Stimulated activated CD8-positive, alpha-beta memory T cell treated with anti-CD3 and anti-CD28 coated beads, Interleukin-12 subunit alpha, Interleukin-12 subunit beta, amount 100 ng/mL, for 24 hours (primary cell): ENCODE measurements around the gene TOR3A.
"Not testable (repeated sequence)": the region's sequence is repeated elsewhere in the genome, so short reads cannot be mapped to it uniquely, and the experiment has no call there.

Experiments used
- DNase-seq: peaks from one replicate; pipeline ENCODE4 v3.0.0-alpha.2; 2020; ENCODE audit errors: extremely low read depth

Gene TOR3A

GRCh38 chr1:179081687-179082332 is at the start of gene TOR3A:
TOR3A (plus strand) TSS chr1:179082070; CDS start chr1:179082129, 59 bp downstream.
- peak; percentile 64 for DNase-seq

- DNase-seq = no peak
These were observed 47.1 kb upstream of the TOR3A start for GRCh38 chr1:179034720-179035119.

GRCh38 chr1:179036844-179037465 is 44.9 kb upstream of the TOR3A start:
- no peak for DNase-seq

GRCh38 chr1:179038528-179039281 is 43.2 kb upstream of the TOR3A start:
- DNase-seq = no peak

GRCh38 chr1:179039502-179040174 is 42.2 kb upstream of the TOR3A start:
- DNase-seq = not testable (repeated sequence)

- not testable (repeated sequence) for DNase-seq
These were observed 41.7 kb upstream of the TOR3A start for GRCh38 chr1:179040175-179040551.

- no peak for DNase-seq
These were observed 39.8 kb upstream of the TOR3A start for GRCh38 chr1:179042087-179042486.

- no peak for DNase-seq
These were observed 39.2 kb upstream of the TOR3A start for GRCh38 chr1:179042700-179043099.

GRCh38 chr1:179043266-179043665 is 38.6 kb upstream of the TOR3A start:
- DNase-seq = no peak

- DNase-seq = no peak
These were observed 38.0 kb upstream of the TOR3A start for GRCh38 chr1:179043907-179044306.

- DNase-seq = no peak
These were observed 34.8 kb upstream of the TOR3A start for GRCh38 chr1:179046808-179047635.

- no peak for DNase-seq
These were observed 34.3 kb upstream of the TOR3A start for GRCh38 chr1:179047636-179047997.

GRCh38 chr1:179048339-179049124 is 33.3 kb upstream of the TOR3A start:
- no peak for DNase-seq

GRCh38 chr1:179052776-179053175 is 29.1 kb upstream of the TOR3A start:
- DNase-seq = no peak

GRCh38 chr1:179053486-179053885 is 28.4 kb upstream of the TOR3A start:
- no peak for DNase-seq

GRCh38 chr1:179055937-179056336 is 25.9 kb upstream of the TOR3A start:
- DNase-seq = no peak

- no peak for DNase-seq
These were observed 23.1 kb upstream of the TOR3A start for GRCh38 chr1:179058487-179059483.

GRCh38 chr1:179061360-179062282 is 20.2 kb upstream of the TOR3A start:
- no peak for DNase-seq
